ENCODE data around the gene ITCH. TPM values are rescaled to one million over a fixed set of nuclear protein-coding genes. Genes with fewer than 3 reads are reported as not detected.

Gene ITCH
- total and polyA plus RNA-seq, 2 of the 8 experiments (the other 6 are each of a cell fraction or from before 2014, with no cell fraction given) = 3.9 to 45.2 TPM

DNA sequence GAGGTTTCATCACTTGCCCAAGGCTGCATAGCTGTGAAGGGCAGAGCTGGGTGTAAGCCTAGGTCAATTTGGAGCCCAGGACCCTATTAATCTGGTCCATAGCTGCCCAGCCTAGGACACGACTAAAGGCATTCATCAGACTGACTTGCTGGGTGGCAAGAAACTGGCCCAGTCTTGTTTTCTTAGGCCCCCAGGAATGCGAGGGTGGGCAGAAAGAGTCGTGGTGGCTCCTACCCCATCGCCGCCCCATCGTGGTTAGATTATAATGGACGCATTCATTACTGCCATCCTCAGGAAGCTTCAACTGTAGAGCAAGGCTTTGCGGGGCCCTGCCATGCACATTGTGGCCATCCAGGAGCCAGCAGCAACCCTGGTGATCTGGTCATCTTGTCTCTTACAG lies 169.2 kb downstream of the ITCH start:
- H3K27ac ChIP-seq (ENCODE audit: low read depth, low read length) = no peak overlapping the region
- TF ChIP-seq RNF2 (IDR thresholded peaks at IDR 0.05; ENCODE audit: borderline replicate concordance, low read depth, low read length, missing control alignments, poor library complexity, severe bottlenecking) = no peak

More for the DNA sequence above, 169.2 kb downstream of the ITCH start:
- Histone ChIP-seq H3K18ac (ENCODE audit: extremely low read depth, low read length) (no peak overlapping the region), H2BK5ac (ENCODE audit: low read depth, low read length) (no peak overlapping the region), H3K23ac (ENCODE audit: insufficient read length) (no peak overlapping the region), H3K4me2 (ENCODE audit: insufficient read depth in 1 of 2, low read depth in 2 of 2, low read length in 2 of 2) (no peak overlapping the region), H3K14ac (ENCODE audit: insufficient read length) (no peak overlapping the region), H3K36me3 (ENCODE audit: control insufficient read depth in 2 of 4, insufficient read depth in 4 of 4, low read length in 3 of 4) (peaks cover 18 to 52% (median 26%) of the 10 kb centered on the region in 4 experiments), H3K9me3 (ENCODE audit: insufficient read depth in 2 of 2, low read depth in 1 of 2, low read length in 1 of 2) (no peaks in the 10 kb centered on the region), H2AK5ac (ENCODE audit: low read depth, low read length) (no peak overlapping the region), H4K20me1 (replicated peaks in 1 of 2; ENCODE audit: control insufficient read depth in 1 of 2, insufficient read depth in 2 of 2, low read length in 2 of 2) (peaks cover 0 to 16% of the 10 kb centered on the region in 2 experiments), H3K4ac (replicated peaks; ENCODE audit: insufficient read length, low read depth, low read length) (no peak overlapping the region), H2AFZ (ENCODE audit: low read length) (no peak overlapping the region), H2BK20ac (ENCODE audit: low read length) (no peak overlapping the region), H3K27me3 (replicated peaks in 1 of 4; ENCODE audit: control insufficient read depth in 3 of 4, extremely low read depth in 1 of 4, insufficient read depth in 3 of 4, low read length in 3 of 4) (no peaks in the 10 kb centered on the region), H2BK120ac (replicated peaks; ENCODE audit: low read depth, low read length) (no peak overlapping the region), H3K4me3 (ENCODE audit: extremely low read depth in 1 of 4, insufficient read depth in 2 of 4, low read depth in 3 of 4, low read length in 4 of 4) (no peak overlapping the region), H3K9ac (replicated peaks in 1 of 4; ENCODE audit: extremely low read depth in 1 of 4, low read depth in 3 of 4, low read length in 3 of 4) (no peak overlapping the region), H2BK12ac (ENCODE audit: low read depth, low read length) (no peak overlapping the region), H3K79me1 (ENCODE audit: low read depth, low read length) (peaks cover 8% of the 10 kb centered on the region), H3K23me2 (ENCODE audit: low read depth, low read length) (no peaks in the 10 kb centered on the region), H3K56ac (replicated peaks; ENCODE audit: insufficient read length, low read depth, low read length) (no peak overlapping the region), H2BK15ac (ENCODE audit: low read length) (no peak overlapping the region), H4K8ac (ENCODE audit: extremely low read depth, insufficient read depth, low read length) (no peak overlapping the region), H4K91ac (replicated peaks; ENCODE audit: insufficient read length, low read length) (no peak overlapping the region), H4K5ac (ENCODE audit: insufficient read length, low read depth, low read length) (no peak overlapping the region), H3K4me1 (replicated peaks in 1 of 4; ENCODE audit: control insufficient read depth in 3 of 4, insufficient read depth in 4 of 4, low read length in 3 of 4) (no peaks in the 10 kb centered on the region), H3K79me2 (ENCODE audit: control insufficient read depth in 1 of 2, insufficient read depth in 2 of 2, low read length in 2 of 2) (no peaks in the 10 kb centered on the region)
- ChIA-PET POLR2A (ENCODE audit: partially characterized antibody) (interaction anchor here (0.9 to 1.7 kb wide), 2 partner anchors 12 to 15 kb away, joined by 3 to 5 read pairs; no protein-coding TSS in a partner anchor), CTCF (ENCODE audit: partially characterized antibody) (interaction anchor here (1.0 to 4.4 kb wide), 3 partner anchors 16 to 347 kb away, joined by 3 to 16 read pairs (median 3); no protein-coding TSS in a partner anchor)
- DNase-seq (ENCODE audit: low read depth in 1 of 2, low spot score in 2 of 2) (no peak), FAIRE-seq (no peak)
- WGBS, 2 experiments (ENCODE audit: extremely low coverage in 1 of 2, insufficient coverage in 1 of 2, insufficient read length in 1 of 2, insufficient replicate concordance in 2 of 2, low coverage in 1 of 2, low lambda C conversion rate in 2 of 2, missing lambda C conversion rate in 1 of 2) = 90% methylated on average over 8 of the region's 8 CpGs; no CpG with 5 or more reads in 1 of the 2 experiments
